SK-N-MC (cell line): ENCODE data around the gene RTL10.

Experiments
- DNase-seq: peaks from one replicate; pipeline ENCODE4 v3.0.0-alpha.2; 2011; ENCODE audit warnings: low read depth, low spot score
- H3K27ac ChIP-seq: fragments of 200-600 bp; sonication (generic); 2 replicates; pipeline ENCODE4 v1.5.1; 2016; ENCODE audit warnings: mixed run types
- H3K36me3 ChIP-seq: fragments of 200-600 bp; sonication (generic); 2 replicates; pipeline ENCODE4 v1.6.1; 2017; ENCODE audit warnings: antibody characterized with exemption, low read length, mixed read lengths; ENCODE audit not compliant: insufficient read depth
- H3K4me3 ChIP-seq: fragments of 200-600 bp; sonication (generic); 2 replicates; pipeline ENCODE4 v1.5.1; 2016
- H3K9ac ChIP-seq: fragments of 200-600 bp; sonication (generic); 2 replicates; pipeline ENCODE4 v1.8.0; 2017; ENCODE audit warnings: mixed run types, mixed read lengths; ENCODE audit not compliant: insufficient read length
- H3K9me3 ChIP-seq: fragments of 200-600 bp; sonication (generic); 2 replicates; pipeline ENCODE4 v1.6.1; 2017; ENCODE audit warnings: low read depth, mild to moderate bottlenecking, antibody characterized with exemption, low read length, moderate library complexity, mixed read lengths
- EZH2 ChIP-seq: fragments of 200-600 bp; sonication (generic); IDR thresholded peaks from one replicate; pipeline ENCODE4 v1.6.1; 2017; ENCODE audit warnings: antibody characterized with exemption
- FOXP2 ChIP-seq: optimal IDR thresholded peaks from 2 replicates; pipeline ENCODE3; 2011; ENCODE audit warnings: mild to moderate bottlenecking, moderate library complexity; ENCODE audit not compliant: insufficient read depth; ENCODE audit errors: extremely low read length, control extremely low read depth
- POLR2AphosphoS5 ChIP-seq: IDR thresholded peaks from 2 replicates; pipeline ENCODE4 v1.6.1; 2012; ENCODE audit warnings: mild to moderate bottlenecking, low read depth, low read length, borderline replicate concordance

RTL10 gene

GRCh38 chr22:19868773-19869471, 14.2 kb upstream of the RTL10 start:
- Histone ChIP-seq H3K9me3 (no peaks in the 10 kb centered on the region), H3K36me3 (no peaks in the 10 kb centered on the region), H3K27ac (no peak overlapping the region), H3K4me3 (no peak overlapping the region), H3K9ac (no peak overlapping the region)
- DNase-seq, result no peak
- TF ChIP-seq POLR2AphosphoS5 (no peak), FOXP2 (no peak), EZH2 (no peak)

DNA sequence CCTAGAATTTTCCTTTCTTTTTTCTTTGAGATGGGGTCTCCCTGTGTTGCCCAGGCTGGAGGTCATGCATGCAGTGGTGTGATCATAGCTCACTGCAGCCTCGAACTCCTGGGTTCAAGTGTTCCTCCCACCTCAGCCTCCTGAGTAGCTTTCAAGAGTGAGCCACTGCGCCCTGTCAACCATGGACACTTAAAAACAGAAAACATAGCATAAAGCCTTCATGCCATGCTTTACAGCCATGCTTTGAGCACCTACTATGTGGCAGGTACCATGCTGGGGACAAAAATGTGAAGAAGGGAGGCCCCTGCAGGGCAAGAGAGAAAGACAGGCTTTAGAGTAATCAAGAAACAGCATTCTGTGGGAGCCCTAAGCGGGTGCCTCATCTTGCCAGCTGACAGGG, 13.7 kb upstream of the RTL10 start:
- H3K4me3 ChIP-seq, result no peak overlapping the region
- H3K36me3 ChIP-seq, result no peaks in the 10 kb centered on the region
- no peak overlapping the region for H3K27ac ChIP-seq
- TF ChIP-seq FOXP2 (no peak), POLR2AphosphoS5 (no peak), EZH2 (no peak)
- DNase-seq, result no peak
- no peak overlapping the region for H3K9ac ChIP-seq
- no peaks in the 10 kb centered on the region for H3K9me3 ChIP-seq

DNA sequence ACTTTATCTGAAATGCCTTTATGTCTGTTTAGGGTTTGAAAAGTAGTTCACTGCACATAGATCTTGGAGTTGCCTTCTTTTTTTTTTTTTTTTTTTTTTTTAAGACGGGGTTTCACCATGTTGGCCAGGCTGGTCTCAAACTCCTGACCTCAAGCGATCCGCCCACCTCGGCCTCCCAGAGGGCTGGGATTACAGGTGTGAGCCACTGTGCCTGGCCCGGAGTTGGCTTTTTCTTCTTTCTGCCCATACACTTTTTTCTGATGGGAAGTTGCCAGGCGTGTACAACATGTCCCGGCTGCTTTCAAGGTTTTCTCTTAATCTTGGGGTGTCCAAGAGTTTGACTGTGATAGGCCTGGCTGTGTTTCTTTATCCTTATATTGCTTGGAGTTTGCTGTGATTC, 12.9 kb upstream of the RTL10 start:
- no peak overlapping the region for H3K4me3 ChIP-seq

DNA sequence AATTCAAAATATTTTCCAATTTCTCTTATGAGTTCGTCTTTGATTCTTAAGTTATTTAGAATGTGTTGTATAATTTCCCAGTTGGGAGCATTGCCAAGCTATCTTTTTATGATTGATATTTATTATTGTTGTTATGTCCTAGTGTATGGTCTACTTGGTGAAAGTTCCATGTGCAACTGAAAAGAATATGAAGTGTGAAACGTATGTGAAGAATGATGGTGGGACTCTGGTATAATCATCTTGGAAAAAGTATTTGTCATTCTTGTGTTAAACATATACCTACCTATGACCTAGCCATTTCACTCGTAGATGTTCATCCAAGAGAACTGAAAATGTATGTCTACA, 12.0 kb upstream of the RTL10 start:
- no peak for DNase-seq
- Histone ChIP-seq H3K9ac (no peak overlapping the region), H3K36me3 (no peaks in the 10 kb centered on the region), H3K4me3 (no peak overlapping the region), H3K9me3 (no peaks in the 10 kb centered on the region), H3K27ac (no peak overlapping the region)
- TF ChIP-seq POLR2AphosphoS5, result no peak
- no peak for TF ChIP-seq FOXP2
- no peak for TF ChIP-seq EZH2

More for the DNA sequence above, 12.9 kb upstream of the RTL10 start:
- no peaks in the 10 kb centered on the region for H3K9me3 ChIP-seq
- no peak for DNase-seq
- TF ChIP-seq EZH2 (no peak), POLR2AphosphoS5 (no peak), FOXP2 (no peak)
- H3K9ac ChIP-seq, result no peak overlapping the region
- no peaks in the 10 kb centered on the region for H3K36me3 ChIP-seq
- no peak overlapping the region for H3K27ac ChIP-seq

DNA sequence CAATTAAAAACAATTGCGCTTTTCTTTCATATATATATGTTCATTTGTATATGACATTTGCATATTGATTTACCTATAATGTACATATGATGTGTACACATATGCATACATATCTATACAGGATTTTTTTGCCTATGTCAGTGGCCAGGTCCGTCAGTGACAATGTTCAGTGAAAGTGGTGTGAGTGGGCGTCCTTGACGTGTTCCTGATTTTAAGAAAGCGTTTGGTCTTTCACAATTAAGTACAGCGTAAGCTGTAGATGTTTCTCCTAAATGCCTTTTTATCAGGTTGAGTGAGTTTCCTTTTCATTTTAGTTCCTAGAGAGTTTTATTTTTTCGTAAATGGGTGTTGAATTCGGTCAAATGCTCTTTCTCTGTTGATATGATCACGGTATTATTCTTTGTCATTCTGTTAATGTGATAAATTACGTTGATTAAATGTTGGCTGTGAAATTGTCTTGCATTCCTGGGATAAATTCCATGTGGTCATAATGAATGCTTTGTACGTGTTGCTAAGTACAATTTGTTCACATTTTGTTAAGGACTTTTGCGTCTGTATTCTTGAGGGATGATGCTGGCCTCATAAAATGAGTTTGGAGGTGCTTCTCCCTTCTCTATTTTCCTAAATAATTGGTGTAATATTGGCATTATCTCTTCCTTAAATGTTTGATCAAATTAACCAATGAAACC, 10.6 kb upstream of the RTL10 start:
- Histone ChIP-seq H3K36me3 (no peaks in the 10 kb centered on the region), H3K4me3 (no peak overlapping the region), H3K9ac (no peak overlapping the region), H3K27ac (no peak overlapping the region), H3K9me3 (no peaks in the 10 kb centered on the region)
- TF ChIP-seq FOXP2 (no peak), EZH2 (no peak), POLR2AphosphoS5 (no peak)
- DNase-seq, result no peak

DNA sequence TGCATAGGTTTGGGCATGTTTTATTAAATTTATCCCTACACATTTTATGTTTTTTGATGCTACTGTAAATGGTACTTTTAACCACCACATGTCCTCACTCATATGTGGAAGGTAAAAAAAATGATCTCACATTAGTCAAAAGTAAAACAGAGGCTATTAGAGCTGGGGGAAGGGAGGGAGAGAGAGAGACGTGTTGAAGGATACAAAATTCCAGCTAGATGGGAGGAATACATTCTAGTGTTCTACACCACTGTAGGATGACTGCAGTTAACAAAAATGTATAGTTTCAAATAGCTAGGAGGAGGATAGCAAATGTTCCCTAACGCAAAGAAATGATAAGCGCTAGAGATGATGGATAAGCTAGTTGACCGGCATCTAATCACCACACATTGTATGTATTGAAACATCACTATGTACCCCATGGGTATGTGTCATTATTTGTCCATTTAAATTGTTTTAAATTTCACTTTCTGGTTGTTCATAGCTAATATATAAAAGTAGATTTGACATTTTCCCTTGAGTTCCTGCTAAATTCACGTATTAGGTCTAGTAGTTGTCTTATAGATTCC, 9.9 kb upstream of the RTL10 start:
- no peak for DNase-seq
- Histone ChIP-seq H3K36me3 (no peaks in the 10 kb centered on the region), H3K27ac (no peak overlapping the region), H3K9me3 (no peaks in the 10 kb centered on the region), H3K4me3 (no peak overlapping the region), H3K9ac (no peak overlapping the region)
- TF ChIP-seq FOXP2 (no peak), EZH2 (no peak), POLR2AphosphoS5 (no peak)

DNA sequence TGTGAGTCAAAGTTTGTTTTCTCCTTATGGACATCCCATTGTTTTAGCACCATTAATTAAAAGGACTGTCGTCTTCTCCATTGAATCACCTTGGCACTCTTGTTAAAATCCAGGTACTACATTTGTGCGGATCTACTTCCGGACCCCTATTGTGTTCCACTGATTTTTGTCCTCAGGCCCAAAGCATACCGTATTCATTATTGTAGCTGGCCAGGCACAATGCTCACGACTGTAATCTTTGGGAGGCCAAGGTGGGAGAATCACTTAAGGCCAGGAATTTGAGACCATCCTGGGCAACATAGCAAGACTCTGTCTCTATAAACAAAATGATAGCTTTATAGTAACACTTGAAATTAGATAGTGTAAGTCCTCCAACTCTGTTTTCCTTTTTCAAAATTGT, 8.9 kb upstream of the RTL10 start:
- Histone ChIP-seq H3K9me3 (no peaks in the 10 kb centered on the region), H3K36me3 (no peaks in the 10 kb centered on the region), H3K27ac (no peak overlapping the region), H3K4me3 (no peak overlapping the region), H3K9ac (no peak overlapping the region)
- no peak for DNase-seq
- no peak for TF ChIP-seq POLR2AphosphoS5
- no peak for TF ChIP-seq FOXP2
- TF ChIP-seq EZH2, result no peak

DNA sequence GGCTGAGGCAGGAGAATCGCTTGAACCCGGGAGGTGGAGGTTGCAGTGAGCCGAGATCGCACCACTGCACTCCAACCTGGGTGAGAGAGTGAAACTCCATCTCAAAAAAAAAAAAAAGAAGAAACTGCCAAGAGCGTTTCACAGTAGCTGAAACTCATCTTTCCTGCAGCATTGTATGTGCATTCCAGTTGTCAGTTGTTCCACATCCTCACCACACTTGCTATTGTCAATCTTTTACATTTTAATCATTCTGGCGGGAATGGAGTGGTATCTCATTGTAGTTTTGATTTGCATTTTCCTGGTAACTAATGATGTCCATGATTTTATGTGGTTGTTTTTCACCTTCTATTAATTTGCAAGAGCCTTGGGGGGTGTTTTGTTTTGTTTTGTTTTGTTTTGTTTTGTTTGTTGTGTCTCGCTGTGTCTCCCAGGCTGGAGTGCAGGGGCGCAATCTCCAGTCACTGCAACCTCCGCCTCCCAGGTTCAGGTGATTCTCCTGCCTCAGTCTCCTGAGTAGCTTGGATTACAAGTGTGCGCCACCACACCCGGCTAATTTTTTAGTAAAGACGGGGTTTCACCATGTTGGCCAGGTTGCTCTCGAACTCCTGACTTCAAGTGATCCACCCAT, 8.1 kb upstream of the RTL10 start:
- Histone ChIP-seq H3K4me3 (no peak overlapping the region), H3K36me3 (no peaks in the 10 kb centered on the region), H3K9ac (no peak overlapping the region), H3K27ac (no peak overlapping the region), H3K9me3 (no peaks in the 10 kb centered on the region)
- TF ChIP-seq POLR2AphosphoS5, result no peak
- TF ChIP-seq EZH2, result no peak
- TF ChIP-seq FOXP2, result no peak
- no peak for DNase-seq
